GM19467 (cell line): Measurements from ENCODE around the gene CFAP54.
A peak's percentile ranks its signal among the peaks of the same experiment; 100 is the strongest.

Experiments used
- ATAC-seq: cut with Tn5 transposase; IDR thresholded peaks from one replicate; pipeline ENCODE4 v1.9.1; 2021; ENCODE audit warnings: mild to moderate bottlenecking, moderate library complexity; ENCODE audit not compliant: unreplicated experiment

Gene CFAP54

DNA sequence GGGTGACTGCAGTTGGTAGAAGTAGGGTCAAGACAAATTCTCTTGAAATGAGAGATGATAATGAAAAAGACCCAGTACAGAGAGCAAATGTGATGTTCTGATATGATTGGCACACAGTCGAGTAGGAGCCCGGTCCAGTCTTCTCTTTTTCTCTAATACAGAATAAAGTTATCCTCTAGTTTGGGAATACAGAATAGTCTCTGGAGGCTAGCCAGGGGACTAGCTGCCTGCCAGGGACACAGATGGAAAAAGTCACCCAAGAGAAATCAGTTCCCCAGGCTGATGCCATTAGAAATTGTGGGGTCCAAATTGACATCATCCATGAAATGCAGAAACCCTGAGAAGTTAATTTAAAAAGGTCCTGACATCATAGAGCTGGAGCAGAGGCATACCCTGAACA lies 240.5 kb downstream of the CFAP54 start:
- no peak for ATAC-seq

DNA sequence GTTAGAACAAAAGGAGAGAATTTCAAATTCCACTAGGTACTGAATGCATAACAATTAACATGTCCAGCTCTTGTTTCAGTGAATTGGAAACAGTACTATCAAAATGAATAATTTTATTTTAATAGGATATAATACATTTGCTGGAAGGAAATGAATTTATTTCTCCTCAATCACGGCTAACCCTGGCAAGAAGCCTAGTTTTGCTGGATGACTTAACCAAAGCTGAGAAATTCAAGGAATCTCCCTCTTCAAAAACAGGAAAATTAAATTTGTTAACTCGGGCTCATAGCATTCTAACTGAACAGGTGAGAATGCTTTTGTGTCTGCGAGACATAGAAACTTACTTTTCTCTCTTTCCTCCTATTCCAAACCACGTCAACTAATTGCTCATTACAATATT lies 254.2 kb downstream of the CFAP54 start:
- no peak for ATAC-seq

GRCh38 chr12:96749999-96750398 lies 260.6 kb downstream of the CFAP54 start:
- ATAC-seq: no peak

- ATAC-seq: no peak
These were observed 262.2 kb downstream of the CFAP54 start for GRCh38 chr12:96751626-96752025.

DNA sequence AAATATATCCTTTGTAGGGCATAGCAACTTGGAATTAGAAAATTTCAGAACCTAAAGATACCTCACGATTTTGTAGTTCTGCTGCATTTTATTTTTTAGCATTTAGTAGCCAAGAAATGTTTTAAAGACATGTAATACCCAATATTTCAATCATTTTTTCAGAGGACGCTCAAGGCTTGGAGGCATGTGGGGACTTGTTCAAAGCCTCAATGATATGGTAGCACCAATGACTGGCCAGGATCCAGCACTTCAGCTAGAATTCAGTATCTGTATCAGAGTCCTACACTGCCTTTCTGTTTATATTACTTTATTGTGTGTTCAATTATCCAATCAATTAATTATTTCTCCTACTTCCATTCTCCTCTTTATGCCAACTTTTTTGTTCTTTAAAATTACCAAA lies 262.8 kb downstream of the CFAP54 start:
- no peak for ATAC-seq

DNA sequence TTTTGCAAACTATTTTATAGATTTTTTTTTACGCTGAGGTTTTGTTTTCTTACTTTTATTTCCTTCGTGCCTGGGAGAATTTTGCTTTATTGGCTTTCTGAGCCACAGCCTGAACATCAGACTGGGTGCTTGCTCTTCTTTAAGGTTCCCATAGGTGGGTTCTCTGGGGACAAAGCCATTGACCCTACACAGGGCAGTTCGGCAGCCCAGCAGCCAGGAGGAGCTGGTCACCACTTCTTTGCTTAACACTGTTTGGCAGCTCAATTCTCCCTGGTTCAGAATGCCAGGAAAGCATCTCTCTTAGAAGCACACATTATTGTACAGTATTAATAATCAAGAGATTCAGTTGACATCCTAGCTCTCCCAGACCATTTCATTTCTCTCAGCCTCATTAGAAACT lies 276.9 kb downstream of the CFAP54 start:
- no peak for ATAC-seq

- ATAC-seq: no peak
These were observed 280.0 kb downstream of the CFAP54 start for GRCh38 chr12:96769400-96769799.

DNA sequence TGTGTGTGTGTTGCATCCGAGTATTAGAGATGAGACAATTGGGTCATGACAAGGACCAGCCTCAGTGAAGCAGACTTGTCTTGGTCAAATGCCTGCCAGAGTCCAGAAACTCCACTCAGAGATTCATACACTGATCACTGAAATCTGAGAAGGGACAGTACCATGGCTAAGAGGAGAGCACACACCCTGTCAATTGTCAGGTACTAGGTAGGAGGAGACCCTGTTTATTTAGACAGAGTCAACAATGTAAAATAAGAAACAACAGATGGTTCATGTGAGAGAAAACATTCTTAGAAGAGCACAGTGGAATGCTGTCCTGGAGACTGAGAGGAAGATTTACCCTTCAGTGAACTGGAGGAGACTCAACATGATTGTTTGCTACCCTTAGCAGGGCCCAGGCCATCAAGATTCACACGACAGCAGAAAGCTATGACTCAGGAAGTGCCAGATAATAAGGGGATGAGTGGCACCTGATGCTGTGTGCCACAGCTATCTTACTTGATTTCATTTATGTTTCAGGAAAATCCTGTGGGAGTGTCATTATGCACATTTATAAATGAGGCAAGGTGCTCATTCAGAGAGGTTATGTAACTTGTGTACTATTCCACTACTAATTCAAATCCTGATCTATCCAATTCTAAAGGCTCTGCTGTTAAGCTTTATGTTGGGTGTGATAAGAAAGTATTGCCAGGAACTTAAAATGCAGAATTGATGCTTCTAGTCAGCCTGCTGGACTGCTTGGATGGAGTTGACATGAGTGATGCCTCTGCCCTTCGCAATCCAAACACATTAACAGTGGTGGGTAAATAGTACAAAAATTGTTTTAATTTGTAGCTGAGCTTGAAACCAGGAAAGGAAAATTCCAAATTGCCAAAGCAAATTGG lies 281.1 kb downstream of the CFAP54 start:
- no peak for ATAC-seq

DNA sequence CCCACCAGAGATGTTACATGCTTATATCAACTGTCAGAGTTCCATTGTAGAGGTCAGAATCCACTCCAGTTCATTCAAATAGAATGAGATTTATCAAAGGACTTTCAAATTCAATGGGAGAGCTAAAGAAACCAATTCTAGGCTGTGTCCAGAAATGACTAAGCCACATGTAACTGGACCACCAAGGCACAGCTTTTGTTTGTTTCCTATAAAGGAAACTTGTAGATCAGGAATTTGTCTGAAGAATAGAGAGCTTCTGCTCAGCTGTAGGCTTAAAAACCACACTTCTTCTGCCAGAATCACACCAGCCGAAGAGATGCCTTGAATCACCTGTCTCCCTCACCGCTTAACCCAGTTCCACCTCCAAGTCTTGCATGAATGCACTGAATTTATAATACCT lies 283.7 kb downstream of the CFAP54 start:
- no peak for ATAC-seq

GRCh38 chr12:96774496-96775256 lies 285.3 kb downstream of the CFAP54 start:
- no peak for ATAC-seq

DNA sequence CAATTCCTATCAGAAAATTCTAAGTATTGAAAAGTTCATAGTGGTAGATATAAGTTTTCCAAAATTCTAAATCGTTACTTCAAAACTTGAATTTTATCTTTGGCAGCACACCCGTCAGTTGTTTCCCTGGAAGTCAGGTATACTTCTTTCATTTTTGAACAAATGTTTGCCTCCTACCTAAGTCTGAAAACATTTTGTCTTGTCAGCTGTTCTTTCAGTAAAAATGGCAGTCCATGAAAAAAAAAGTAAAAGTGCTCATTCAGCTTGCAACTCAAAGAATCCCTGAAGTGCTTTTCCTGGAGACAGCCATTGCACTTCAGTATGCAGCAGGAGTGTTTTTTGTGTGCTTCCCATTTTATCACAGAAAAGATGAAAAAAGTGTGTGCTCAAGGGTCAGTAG lies 287.5 kb downstream of the CFAP54 start:
- no peak for ATAC-seq

DNA sequence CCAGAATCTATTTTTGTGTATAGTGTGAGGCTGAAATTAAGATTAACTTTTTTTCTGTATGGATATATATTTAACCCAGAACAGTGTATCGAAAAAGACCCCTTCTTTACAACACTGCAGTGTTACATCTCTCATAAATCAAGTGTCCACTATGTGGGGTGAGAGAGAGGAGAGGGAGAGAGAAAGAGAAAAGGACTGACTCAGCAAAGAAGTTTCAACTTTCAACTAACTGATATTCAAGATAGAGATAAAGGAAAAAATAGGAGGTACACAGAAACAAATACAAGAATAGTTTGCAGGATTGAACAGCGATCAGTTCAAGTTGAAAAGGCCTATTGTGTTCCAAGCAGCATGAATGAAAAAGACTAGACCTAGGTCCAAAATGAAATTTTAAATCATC lies 291.0 kb downstream of the CFAP54 start:
- ATAC-seq: no peak

DNA sequence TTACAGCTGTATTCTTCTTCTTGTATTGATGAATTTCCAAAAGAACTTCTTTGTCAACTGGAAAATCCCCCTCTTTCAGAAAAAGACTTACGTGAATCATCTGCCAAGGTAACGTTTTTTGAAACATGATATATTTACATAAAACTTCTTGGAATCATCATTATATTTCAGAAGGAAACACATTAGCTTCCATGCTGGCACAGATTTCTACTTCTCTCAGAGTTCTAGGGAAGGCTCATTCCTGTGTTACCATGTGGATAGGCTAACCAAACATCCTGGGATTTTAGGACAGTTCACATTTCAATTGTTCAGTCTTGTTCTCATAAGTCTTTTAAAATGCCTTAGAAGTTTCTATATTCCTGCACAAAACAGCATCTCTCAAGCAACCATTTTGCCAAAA lies 297.4 kb downstream of the CFAP54 start:
- ATAC-seq: no peak

DNA sequence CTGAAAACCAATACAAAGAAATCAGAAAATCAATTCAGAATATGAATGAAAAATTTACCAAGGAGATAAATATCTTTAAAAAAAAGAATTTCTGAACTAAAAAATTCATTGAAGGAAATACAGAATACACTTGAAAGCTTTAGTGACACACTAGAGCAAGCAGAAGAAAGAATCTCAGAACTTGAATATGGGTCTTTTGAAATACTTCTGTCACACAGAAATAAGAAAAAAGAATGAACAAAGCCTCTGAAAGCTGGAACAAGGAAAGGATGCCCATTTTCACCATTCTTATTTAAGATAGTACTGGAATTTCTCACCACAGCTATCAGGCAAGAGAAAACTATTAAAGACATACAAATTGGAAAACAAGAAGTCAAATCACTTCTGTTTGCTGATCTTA lies 314.6 kb downstream of the CFAP54 start:
- ATAC-seq: no peak

DNA sequence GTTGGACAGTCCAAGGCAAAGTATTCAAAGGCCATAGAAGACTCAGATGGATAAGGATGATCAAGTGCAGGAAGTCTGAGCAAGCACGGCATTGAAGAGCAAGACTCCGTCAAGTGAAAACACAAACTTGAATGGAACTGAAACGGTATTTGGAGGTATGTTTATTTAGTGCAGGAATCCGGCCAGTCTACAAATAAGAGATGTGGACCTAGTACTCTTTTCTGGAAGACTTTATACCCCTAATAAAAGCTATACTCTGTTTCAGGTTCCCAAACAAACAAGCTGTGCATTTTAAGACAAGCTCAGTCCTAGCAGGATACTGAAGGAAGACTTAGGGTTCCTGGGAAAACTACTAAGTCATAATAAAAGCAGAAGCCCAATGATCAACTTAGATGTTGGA lies 316.9 kb downstream of the CFAP54 start:
- ATAC-seq: no peak

DNA sequence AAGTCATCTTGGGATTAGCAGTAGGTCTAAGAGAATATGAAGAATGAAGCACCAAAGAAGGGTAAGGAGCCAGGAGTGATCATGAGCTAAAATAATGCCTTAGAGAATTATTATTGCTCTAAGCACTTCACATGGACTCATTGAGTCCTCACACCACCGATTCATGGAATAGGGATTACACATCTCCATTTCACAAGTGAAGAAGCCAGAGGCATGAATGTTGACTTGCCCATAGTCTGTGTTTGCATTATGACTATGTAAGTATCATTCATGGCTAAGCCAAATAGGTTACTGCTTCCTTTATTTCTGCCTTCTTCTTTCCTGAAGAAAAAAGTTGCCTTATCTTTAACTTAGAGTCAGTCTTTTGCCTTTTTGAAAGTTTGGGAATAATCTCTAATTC lies 318.4 kb downstream of the CFAP54 start:
- ATAC-seq: no peak

GRCh38 chr12:96808587-96808986 lies 319.2 kb downstream of the CFAP54 start:
- ATAC-seq: no peak

GRCh38 chr12:96809522-96809921 lies 320.1 kb downstream of the CFAP54 start:
- peak; percentile 54 for ATAC-seq

DNA sequence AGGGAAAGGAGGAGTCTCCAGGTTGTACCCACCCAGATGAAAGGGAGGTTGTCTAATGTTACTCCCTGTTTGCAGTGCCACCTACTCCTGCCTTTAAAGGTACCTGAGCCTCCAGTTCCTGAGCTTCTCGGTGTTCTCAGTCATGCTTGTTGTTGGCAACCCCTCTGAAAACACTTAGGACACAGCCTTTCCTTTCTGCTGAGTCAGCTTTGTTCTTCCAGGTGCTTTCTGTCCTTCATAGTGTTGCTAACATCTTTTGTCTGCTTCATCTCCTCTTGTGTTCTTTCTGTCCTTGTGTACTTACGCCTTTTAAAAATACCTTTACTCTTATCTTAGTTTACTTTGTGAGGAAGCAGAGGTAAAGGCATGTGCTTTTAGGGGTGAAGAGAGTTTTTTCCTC lies 320.7 kb downstream of the CFAP54 start:
- no peak for ATAC-seq

DNA sequence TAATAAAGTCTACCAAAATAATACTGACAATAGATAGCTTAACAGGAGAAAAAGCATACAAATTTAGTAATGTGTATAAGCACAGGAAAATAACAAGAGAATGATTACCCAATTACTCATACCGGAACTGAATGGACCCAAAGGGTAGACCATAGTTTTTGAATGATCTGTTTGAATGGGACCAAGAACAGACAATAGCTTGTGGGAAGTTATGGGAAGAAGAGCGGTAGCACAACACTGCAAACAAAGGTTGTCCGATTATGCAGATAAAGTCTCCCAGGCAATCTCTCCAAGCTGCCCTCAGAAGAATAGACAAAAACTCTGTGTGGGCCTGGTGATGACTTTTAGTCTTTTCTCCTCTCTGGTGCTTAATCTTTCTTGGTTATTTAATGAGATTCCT lies 321.1 kb downstream of the CFAP54 start:
- ATAC-seq: no peak

- no peak for ATAC-seq
These were observed 321.7 kb downstream of the CFAP54 start for GRCh38 chr12:96811083-96811482.

GRCh38 chr12:96812153-96812552 lies 322.8 kb downstream of the CFAP54 start:
- ATAC-seq: peak; percentile 56
